Measurements from ENCODE around the gene PDPK1. TPM values are rescaled to one million over a fixed set of nuclear protein-coding genes. Genes with fewer than 3 reads are reported as not detected.

The PDPK1 gene
- total and polyA plus RNA-seq, 4 donors, result 12.1 to 28.1 (median 18.2) TPM

- no peak for DNase-seq (ENCODE audit: low spot score)
- WGBS, result 94% methylated on average over 23 of the region's 23 CpGs
- Histone ChIP-seq H3K27ac (ENCODE audit: low read depth in 1 of 2, low read length in 2 of 2) (no peak overlapping the region), H3K9ac (ENCODE audit: low read depth in 1 of 2, low read length in 2 of 2) (no peak overlapping the region), H3K9me3 (ENCODE audit: control insufficient read depth in 4 of 4, low read length in 3 of 4) (no peaks in the 10 kb centered on the region), H3K4me1 (ENCODE audit: control insufficient read depth in 4 of 4, insufficient read depth in 4 of 4, low read length in 3 of 4) (peaks cover 5 to 14% (median 9%) of the 10 kb centered on the region in 4 donors), H3K27me3 (ENCODE audit: control insufficient read depth in 4 of 4, insufficient read depth in 4 of 4, low read length in 3 of 4) (no peaks in the 10 kb centered on the region), H3K36me3 (ENCODE audit: control insufficient read depth in 4 of 4, insufficient read depth in 3 of 4, low read depth in 1 of 4, low read length in 3 of 4) (peaks cover 0 to 4% (median under 1%) of the 10 kb centered on the region in 4 donors), H3K4me3 (ENCODE audit: low read depth in 1 of 3, low read length in 3 of 3) (no peak overlapping the region)
- TF ChIP-seq RXRA (IDR thresholded peaks at IDR 0.05) (no peak), NR2F2 (IDR thresholded peaks at IDR 0.05) (no peak), ZBTB33 (IDR thresholded peaks at IDR 0.05) (no peak), CTCF (IDR thresholded peaks at IDR 0.05; ENCODE audit: low read depth, low read length, missing input control) (no peak), FOXA2 (IDR thresholded peaks at IDR 0.05) (no peak), FOXA1 (IDR thresholded peaks at IDR 0.05) (no peak), HNF4G (IDR thresholded peaks at IDR 0.05) (no peak), GABPA (IDR thresholded peaks at IDR 0.05 in 1 of 2, conservative IDR thresholded peaks at IDR 0.05 in 1 of 2) (no peak), MAX (IDR thresholded peaks at IDR 0.05) (no peak), ATF3 (IDR thresholded peaks at IDR 0.05) (no peak), TAF1 (conservative IDR thresholded peaks at IDR 0.05) (no peak), EGR1 (IDR thresholded peaks at IDR 0.05; ENCODE audit: low read depth in 2 of 2) (no peak), JUND (IDR thresholded peaks at IDR 0.05) (no peak), SP1 (IDR thresholded peaks at IDR 0.05) (no peak), YY1 (IDR thresholded peaks at IDR 0.05) (no peak), RAD21 (IDR thresholded peaks at IDR 0.05) (no peak), HNF4A (conservative IDR thresholded peaks at IDR 0.05) (no peak), REST (IDR thresholded peaks at IDR 0.05) (no peak)
Measured at GRCh38 chr16:2490190-2491105, 47.4 kb upstream of the PDPK1 start.
